ENCODE measurements around the gene MRPL10. TPM values are rescaled to one million over a fixed set of nuclear protein-coding genes. Genes with fewer than 3 reads are reported as not detected.

MRPL10 gene
- polyA plus RNA-seq, 4 donors: 47.0 to 54.1 (median 50.7) TPM

GRCh38 chr17:47851764-47852112 is 20.4 kb upstream of the MRPL10 start:
- peaks cover 0 to 95% (median 34%) of the 10 kb centered on the region in 3 donors for H3K27me3 ChIP-seq (ENCODE audit: control insufficient read depth in 3 of 3, insufficient read depth in 3 of 3, low read length in 3 of 3)
- H3K36me3 ChIP-seq (ENCODE audit: control insufficient read depth in 3 of 3, insufficient read depth in 2 of 3, low read depth in 1 of 3, low read length in 3 of 3): peaks cover 0 to 4% (median 0%) of the 10 kb centered on the region in 3 donors
- H3K9me3 ChIP-seq (ENCODE audit: control insufficient read depth in 2 of 2, insufficient read depth in 1 of 2, low read depth in 1 of 2, low read length in 1 of 2): no peaks in the 10 kb centered on the region
- H3K4me1 ChIP-seq (ENCODE audit: control insufficient read depth in 3 of 3, insufficient read depth in 2 of 3, low read depth in 1 of 3, low read length in 2 of 3): peaks cover 0 to 16% (median 6%) of the 10 kb centered on the region in 3 donors
- FAIRE-seq (no peak), DNase-seq (no peak)
- H3K4me3 ChIP-seq (ENCODE audit: low read depth in 1 of 3, low read length in 3 of 3): peak overlapping the region in 1 of 3 donors; percentile 61
- WGBS, 3 donors: 11 to 25% (median 21%) methylated on average over 10 to 11 of the region's 11 CpGs
- no peak overlapping the region for H3K27ac ChIP-seq (ENCODE audit: low read depth in 1 of 3, low read length in 2 of 3)

- Histone ChIP-seq H3K27ac (ENCODE audit: low read depth in 1 of 3, low read length in 2 of 3) (peak within 1 kb of the TSS in 1 of 3 donors; percentile 61), H3K4me1 (ENCODE audit: control insufficient read depth in 3 of 3, insufficient read depth in 2 of 3, low read depth in 1 of 3, low read length in 2 of 3) (peaks cover 0 to 16% (median 6%) of the 10 kb centered on the region in 3 donors), H3K27me3 (ENCODE audit: control insufficient read depth in 3 of 3, insufficient read depth in 3 of 3, low read length in 3 of 3) (peaks cover 0 to 95% (median 40%) of the 10 kb centered on the region in 3 donors), H3K9me3 (ENCODE audit: control insufficient read depth in 2 of 2, insufficient read depth in 1 of 2, low read depth in 1 of 2, low read length in 1 of 2) (no peaks in the 10 kb centered on the region), H3K4me3 (ENCODE audit: low read depth in 1 of 3, low read length in 3 of 3) (peak within 1 kb of the TSS in 2 of 3 donors; percentile 54 to 61), H3K36me3 (ENCODE audit: control insufficient read depth in 3 of 3, insufficient read depth in 2 of 3, low read depth in 1 of 3, low read length in 3 of 3) (peaks cover 0 to 4% (median 0%) of the 10 kb centered on the region in 3 donors)
- DNase-seq: peak; percentile 92
- no peak for FAIRE-seq
- WGBS, 3 donors: 2 to 4% (median 4%) methylated on average over 54 to 71 of the region's 71 CpGs
These were observed 19.6 kb upstream of the MRPL10 start, which contains the start of gene SP6 for GRCh38 chr17:47850692-47851573. TSS of gene SP6 (minus strand) at chr17:47851163. CDS start at chr17:47848429, 2,734 bp downstream.

GRCh38 chr17:47850373-47850691 is 19.0 kb upstream of the MRPL10 start:
- H3K9me3 ChIP-seq (ENCODE audit: control insufficient read depth in 2 of 2, insufficient read depth in 1 of 2, low read depth in 1 of 2, low read length in 1 of 2): no peaks in the 10 kb centered on the region
- WGBS, 3 donors: 10 to 39% (median 13%) methylated on average over 8 to 9 of the region's 9 CpGs
- H3K27me3 ChIP-seq (ENCODE audit: control insufficient read depth in 3 of 3, insufficient read depth in 3 of 3, low read length in 3 of 3): peaks cover 0 to 94% (median 41%) of the 10 kb centered on the region in 3 donors
- peaks cover 0 to 16% (median 6%) of the 10 kb centered on the region in 3 donors for H3K4me1 ChIP-seq (ENCODE audit: control insufficient read depth in 3 of 3, insufficient read depth in 2 of 3, low read depth in 1 of 3, low read length in 2 of 3)
- peaks cover 0 to 4% (median 0%) of the 10 kb centered on the region in 3 donors for H3K36me3 ChIP-seq (ENCODE audit: control insufficient read depth in 3 of 3, insufficient read depth in 2 of 3, low read depth in 1 of 3, low read length in 3 of 3)
- DNase-seq: no peak
- peak overlapping the region in 2 of 3 donors; percentile 54 to 61 for H3K4me3 ChIP-seq (ENCODE audit: low read depth in 1 of 3, low read length in 3 of 3)
- H3K27ac ChIP-seq (ENCODE audit: low read depth in 1 of 3, low read length in 2 of 3): no peak overlapping the region
- FAIRE-seq: no peak

GRCh38 chr17:47848198-47848513 is 16.8 kb upstream of the MRPL10 start:
- peaks cover 0 to 4% (median 0%) of the 10 kb centered on the region in 3 donors for H3K36me3 ChIP-seq (ENCODE audit: control insufficient read depth in 3 of 3, insufficient read depth in 2 of 3, low read depth in 1 of 3, low read length in 3 of 3)
- DNase-seq (no peak), FAIRE-seq (no peak)
- no peak overlapping the region for H3K4me3 ChIP-seq (ENCODE audit: low read depth in 1 of 3, low read length in 3 of 3)
- 59 to 83% (median 77%) methylated on average over 23 of the region's 23 CpGs for WGBS, 3 donors
- no peak overlapping the region for H3K27ac ChIP-seq (ENCODE audit: low read depth in 1 of 3, low read length in 2 of 3)
- peaks cover 0 to 72% (median 31%) of the 10 kb centered on the region in 3 donors for H3K27me3 ChIP-seq (ENCODE audit: control insufficient read depth in 3 of 3, insufficient read depth in 3 of 3, low read length in 3 of 3)
- H3K9me3 ChIP-seq (ENCODE audit: control insufficient read depth in 2 of 2, insufficient read depth in 1 of 2, low read depth in 1 of 2, low read length in 1 of 2): no peaks in the 10 kb centered on the region
- H3K4me1 ChIP-seq (ENCODE audit: control insufficient read depth in 3 of 3, insufficient read depth in 2 of 3, low read depth in 1 of 3, low read length in 2 of 3): peaks cover 0 to 32% (median 6%) of the 10 kb centered on the region in 3 donors

DNA sequence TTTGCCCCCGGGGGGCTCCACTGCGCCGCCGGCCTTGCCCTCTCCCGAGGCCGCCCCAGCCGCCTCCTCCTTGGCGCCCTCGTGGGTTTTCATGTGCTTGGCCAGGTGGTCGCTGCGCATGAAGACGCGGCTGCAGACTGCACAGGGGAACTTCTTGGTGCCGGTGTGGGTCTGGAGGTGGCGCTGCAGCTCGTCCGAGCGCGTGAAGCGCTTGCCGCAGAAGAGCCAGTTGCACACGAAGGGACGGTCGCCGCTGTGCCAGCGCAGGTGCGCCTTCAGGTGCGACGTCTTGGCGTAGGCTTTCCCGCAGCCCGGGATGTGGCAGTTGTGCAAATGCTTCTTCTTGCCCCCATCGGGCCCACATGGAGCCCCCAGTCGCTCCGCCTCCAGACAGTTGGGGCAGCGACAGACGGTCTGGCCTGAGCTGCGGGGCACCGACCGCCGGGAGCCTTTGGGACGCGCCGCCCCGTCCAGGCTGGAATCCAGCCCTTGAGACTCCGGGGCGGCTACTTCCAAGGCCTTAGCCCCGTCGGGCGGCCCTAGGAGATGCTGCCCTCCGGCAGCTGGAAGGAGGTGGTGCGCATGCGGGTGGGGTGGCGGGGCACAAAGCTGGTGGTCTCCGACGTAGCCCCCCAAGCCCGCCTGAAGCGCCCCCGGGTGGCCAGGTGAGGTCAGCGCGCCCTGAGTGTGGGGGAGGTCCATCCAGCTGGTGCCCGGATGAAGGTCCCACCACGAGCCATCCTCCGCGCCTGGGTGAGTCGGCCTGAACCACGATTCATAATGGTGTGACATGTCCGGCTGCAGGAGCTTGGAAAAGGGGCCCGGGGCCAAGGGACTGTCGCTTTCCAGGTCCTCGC is 16.2 kb upstream of the MRPL10 start:
- peaks cover 0 to 66% (median 25%) of the 10 kb centered on the region in 3 donors for H3K27me3 ChIP-seq (ENCODE audit: control insufficient read depth in 3 of 3, insufficient read depth in 3 of 3, low read length in 3 of 3)
- no peak overlapping the region for H3K4me3 ChIP-seq (ENCODE audit: low read depth in 1 of 3, low read length in 3 of 3)
- no peak for DNase-seq
- H3K9me3 ChIP-seq (ENCODE audit: control insufficient read depth in 2 of 2, insufficient read depth in 1 of 2, low read depth in 1 of 2, low read length in 1 of 2): no peaks in the 10 kb centered on the region
- WGBS, 3 donors: 39 to 70% (median 70%) methylated on average over 58 to 71 of the region's 71 CpGs
- FAIRE-seq: no peak
- H3K4me1 ChIP-seq (ENCODE audit: control insufficient read depth in 3 of 3, insufficient read depth in 2 of 3, low read depth in 1 of 3, low read length in 2 of 3): peaks cover 0 to 35% (median 6%) of the 10 kb centered on the region in 3 donors
- H3K36me3 ChIP-seq (ENCODE audit: control insufficient read depth in 3 of 3, insufficient read depth in 2 of 3, low read depth in 1 of 3, low read length in 3 of 3): peaks cover 0 to 4% (median 0%) of the 10 kb centered on the region in 3 donors
- H3K27ac ChIP-seq (ENCODE audit: low read depth in 1 of 3, low read length in 2 of 3): no peak overlapping the region

- H3K36me3 ChIP-seq (ENCODE audit: control insufficient read depth in 3 of 3, insufficient read depth in 2 of 3, low read depth in 1 of 3, low read length in 3 of 3): peaks cover 0 to 4% (median 0%) of the 10 kb centered on the region in 3 donors
- H3K4me1 ChIP-seq (ENCODE audit: control insufficient read depth in 3 of 3, insufficient read depth in 2 of 3, low read depth in 1 of 3, low read length in 2 of 3): peaks cover 0 to 35% (median 6%) of the 10 kb centered on the region in 3 donors
- H3K4me3 ChIP-seq (ENCODE audit: low read depth in 1 of 3, low read length in 3 of 3): no peak overlapping the region
- H3K27me3 ChIP-seq (ENCODE audit: control insufficient read depth in 3 of 3, insufficient read depth in 3 of 3, low read length in 3 of 3): peaks cover 0 to 59% (median 20%) of the 10 kb centered on the region in 3 donors
- DNase-seq: no peak
- no peaks in the 10 kb centered on the region for H3K9me3 ChIP-seq (ENCODE audit: control insufficient read depth in 2 of 2, insufficient read depth in 1 of 2, low read depth in 1 of 2, low read length in 1 of 2)
- H3K27ac ChIP-seq (ENCODE audit: low read depth in 1 of 3, low read length in 2 of 3): no peak overlapping the region
- no peak for FAIRE-seq
- WGBS, 3 donors: 34 to 72% (median 55%) methylated on average over 24 to 31 of the region's 31 CpGs
These were observed 15.5 kb upstream of the MRPL10 start for GRCh38 chr17:47846716-47847340.

- 76 to 90% (median 81%) methylated on average over 3 of the region's 3 CpGs for WGBS, 3 donors
- FAIRE-seq (no peak), DNase-seq (no peak)
- Histone ChIP-seq H3K36me3 (ENCODE audit: control insufficient read depth in 3 of 3, insufficient read depth in 2 of 3, low read depth in 1 of 3, low read length in 3 of 3) (peaks cover 0 to 4% (median 0%) of the 10 kb centered on the region in 3 donors), H3K9me3 (ENCODE audit: control insufficient read depth in 2 of 2, insufficient read depth in 1 of 2, low read depth in 1 of 2, low read length in 1 of 2) (no peaks in the 10 kb centered on the region), H3K27me3 (ENCODE audit: control insufficient read depth in 3 of 3, insufficient read depth in 3 of 3, low read length in 3 of 3) (peaks cover 0 to 50% (median 17%) of the 10 kb centered on the region in 3 donors), H3K4me3 (ENCODE audit: low read depth in 1 of 3, low read length in 3 of 3) (no peak overlapping the region), H3K27ac (ENCODE audit: low read depth in 1 of 3, low read length in 2 of 3) (no peak overlapping the region), H3K4me1 (ENCODE audit: control insufficient read depth in 3 of 3, insufficient read depth in 2 of 3, low read depth in 1 of 3, low read length in 2 of 3) (peaks cover 0 to 35% (median 2%) of the 10 kb centered on the region in 3 donors)
These were observed 14.4 kb upstream of the MRPL10 start for GRCh38 chr17:47845716-47846075.

Measured in small intestine (tissue), 7 donors.